GM19238 (cell line): ENCODE measurements around the gene C1orf94.

Experiments used
- DNase-seq: peaks from one replicate; pipeline ENCODE4 v3.0.0; 2011; ENCODE audit warnings: low spot score; ENCODE audit not compliant: insufficient read length

The C1orf94 gene

DNA sequence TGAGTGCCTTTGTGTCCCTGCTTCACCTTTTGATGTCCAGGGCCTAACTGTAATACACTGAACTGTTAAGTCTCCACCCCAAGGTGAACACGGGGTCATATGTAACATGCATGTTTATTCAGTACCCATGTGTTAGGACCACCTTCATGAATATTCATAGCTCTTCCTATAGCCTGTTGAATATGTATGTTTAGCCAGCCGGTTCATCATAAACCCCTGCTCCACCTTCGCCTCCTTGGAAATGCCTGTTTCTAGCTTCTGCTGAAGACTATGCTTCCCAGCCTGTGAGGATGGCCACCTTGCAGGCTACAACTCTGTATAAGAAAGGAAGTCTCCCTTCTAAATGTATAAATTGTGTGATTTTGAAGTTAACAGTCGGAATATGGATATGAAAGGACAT, 69.3 kb downstream of the C1orf94 start:
- DNase-seq = no peak

- DNase-seq = no peak
Observed at GRCh38 chr1:34250342-34250741, 73.6 kb downstream of the C1orf94 start.

DNA sequence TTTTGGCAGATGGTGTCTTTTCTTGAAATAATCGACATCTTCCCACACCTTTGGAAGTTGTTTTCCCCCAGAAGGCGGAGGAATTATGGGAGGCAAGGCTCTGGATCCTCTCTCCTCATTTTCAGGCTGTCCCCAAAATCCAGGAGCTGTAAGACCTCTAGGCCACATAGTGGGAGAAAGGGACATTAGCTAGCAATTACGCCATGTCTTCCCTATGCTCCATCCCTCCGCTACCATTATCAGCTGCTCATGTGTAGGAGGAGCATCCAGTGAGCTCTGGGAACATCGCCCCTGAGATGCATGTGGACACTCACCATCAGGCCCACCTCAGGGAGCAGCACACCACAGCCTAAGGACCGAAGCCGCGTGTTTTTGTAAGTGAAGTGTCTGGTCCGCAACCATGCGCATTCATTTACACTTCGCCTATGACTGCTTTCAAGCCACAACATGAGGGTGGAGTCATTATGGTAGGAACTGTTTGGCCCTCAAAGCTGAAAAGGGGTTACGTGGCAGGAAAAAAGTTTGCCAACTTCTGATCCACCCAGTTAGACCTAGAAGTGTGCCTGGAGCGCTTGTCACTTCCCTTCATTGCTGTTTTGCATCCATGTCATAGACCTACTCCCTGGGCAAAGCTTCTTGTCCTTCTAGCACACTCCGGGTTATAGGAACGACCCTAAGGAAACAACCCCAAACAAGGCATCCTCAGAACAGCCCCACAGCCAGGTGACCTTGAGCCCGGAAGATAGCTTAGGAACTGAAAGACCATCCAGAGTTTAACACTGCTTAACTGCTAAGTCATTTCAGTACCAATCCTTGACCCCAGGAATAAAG, 85.5 kb downstream of the C1orf94 start:
- no peak for DNase-seq

- no peak for DNase-seq
Observed at GRCh38 chr1:34262921-34263320, 86.2 kb downstream of the C1orf94 start.

- DNase-seq = no peak
Observed at GRCh38 chr1:34263406-34263805, 86.7 kb downstream of the C1orf94 start.

- DNase-seq = no peak
Observed at GRCh38 chr1:34265396-34265795, 88.7 kb downstream of the C1orf94 start.

GRCh38 chr1:34266127-34266951, 89.6 kb downstream of the C1orf94 start:
- DNase-seq = no peak

DNA sequence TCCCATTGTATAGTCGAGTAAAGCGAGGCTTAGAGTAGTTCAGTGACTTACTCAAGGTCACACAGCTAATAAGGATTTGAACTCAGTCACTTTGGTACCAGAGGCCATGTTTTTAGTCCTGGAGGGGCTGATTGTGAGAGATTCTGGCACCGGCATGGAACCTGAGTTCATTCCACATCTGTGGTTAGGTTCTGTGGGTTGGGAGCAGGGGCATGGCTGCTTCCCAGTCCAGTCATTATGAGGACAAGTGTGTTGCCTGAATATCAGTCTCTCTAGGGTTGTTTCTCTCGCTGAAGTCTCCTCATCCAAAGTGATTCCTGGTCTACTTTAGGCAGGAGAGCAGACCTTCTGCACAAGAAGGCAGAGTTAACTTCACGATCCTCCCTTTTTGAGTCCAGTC, 90.6 kb downstream of the C1orf94 start:
- DNase-seq = no peak

- DNase-seq = no peak
Observed at GRCh38 chr1:34268311-34268954, 91.7 kb downstream of the C1orf94 start.
